Measurements from ENCODE around the gene ETNK2. TPM values are rescaled to one million over a fixed set of nuclear protein-coding genes. Genes with fewer than 3 reads are reported as not detected.
A peak's percentile ranks its signal among the peaks of the same experiment; 100 is the strongest.

ETNK2 gene
- total RNA-seq, 1 experiment from 2014 or later: 10.5 TPM

GRCh38 chr1:204147406-204148383, 4.1 kb downstream of the ETNK2 start:
- DNase-seq (ENCODE audit: low read depth): no peak

- no peak for DNase-seq (ENCODE audit: low read depth)
Measured at GRCh38 chr1:204146965-204147364, 4.9 kb downstream of the ETNK2 start.

- no peak for DNase-seq (ENCODE audit: low read depth)
Measured at GRCh38 chr1:204146309-204146708, 5.5 kb downstream of the ETNK2 start.

DNA sequence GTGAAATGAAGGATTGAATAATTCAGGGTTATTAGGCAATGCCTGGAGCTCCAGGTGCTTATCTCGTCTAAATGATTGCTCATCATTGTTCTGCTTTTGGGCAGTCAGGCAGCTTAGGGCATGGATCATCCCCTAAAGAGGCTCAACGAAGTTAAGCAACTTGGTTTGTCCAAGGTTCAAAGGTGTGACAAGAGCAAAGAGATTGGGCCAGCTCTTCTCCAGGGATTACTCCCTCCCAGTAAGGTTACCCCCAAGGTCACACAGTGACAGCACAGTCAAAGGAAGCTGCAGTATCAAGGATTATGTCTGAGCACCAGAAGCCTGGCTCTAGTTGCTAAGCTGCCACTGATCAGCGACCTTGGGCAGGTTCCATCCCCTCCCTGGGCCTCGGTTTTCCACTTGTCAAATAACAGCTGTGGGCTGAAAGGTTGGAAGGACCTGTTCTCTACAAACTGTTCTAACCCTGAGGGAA, 6.8 kb downstream of the ETNK2 start:
- no peak for DNase-seq (ENCODE audit: low read depth)

DNA sequence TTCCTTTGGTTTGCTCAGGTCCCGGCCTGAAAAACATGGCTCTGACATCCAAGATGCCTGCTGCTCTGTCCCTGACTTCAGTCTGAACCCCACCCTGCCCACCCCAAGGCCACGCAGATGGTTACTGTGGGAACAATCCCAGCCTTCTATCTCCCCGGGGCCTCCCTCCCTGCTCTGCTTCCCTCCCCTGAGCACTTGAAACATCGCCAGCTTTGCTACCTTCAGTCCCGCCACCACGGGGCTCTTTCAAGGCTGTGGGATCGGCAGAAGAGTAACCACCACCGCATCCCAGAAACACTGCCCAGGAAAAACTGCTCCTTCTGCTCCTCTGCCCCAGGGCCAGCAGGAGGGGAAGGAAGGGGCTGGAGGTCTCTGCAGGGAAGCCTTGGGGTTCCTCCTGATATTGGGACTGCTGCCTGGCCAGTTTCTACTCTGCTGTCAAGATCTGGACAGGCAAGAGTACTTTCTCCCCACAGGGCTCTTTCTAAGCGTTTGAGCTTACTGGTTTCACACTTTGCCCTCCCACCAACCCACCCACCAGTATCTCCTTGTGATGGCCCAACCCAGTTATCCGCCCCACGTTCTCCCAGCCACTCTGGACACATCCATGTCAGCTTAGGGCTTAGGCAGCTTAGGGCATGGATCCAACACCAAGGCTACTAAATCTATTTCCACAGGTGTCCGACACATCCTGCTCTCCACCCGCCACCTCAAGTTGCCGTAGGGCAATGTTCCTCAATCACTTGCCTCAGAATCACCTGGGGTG, 8.4 kb downstream of the ETNK2 start:
- DNase-seq (ENCODE audit: low read depth): no peak

- no peak for DNase-seq (ENCODE audit: low read depth)
Measured at GRCh38 chr1:204142032-204142974, 9.5 kb downstream of the ETNK2 start.

GRCh38 chr1:204141131-204141530, 10.7 kb downstream of the ETNK2 start:
- no peak for DNase-seq (ENCODE audit: low read depth)

- no peak for DNase-seq (ENCODE audit: low read depth)
Measured at GRCh38 chr1:204139952-204140351, 11.9 kb downstream of the ETNK2 start.

DNA sequence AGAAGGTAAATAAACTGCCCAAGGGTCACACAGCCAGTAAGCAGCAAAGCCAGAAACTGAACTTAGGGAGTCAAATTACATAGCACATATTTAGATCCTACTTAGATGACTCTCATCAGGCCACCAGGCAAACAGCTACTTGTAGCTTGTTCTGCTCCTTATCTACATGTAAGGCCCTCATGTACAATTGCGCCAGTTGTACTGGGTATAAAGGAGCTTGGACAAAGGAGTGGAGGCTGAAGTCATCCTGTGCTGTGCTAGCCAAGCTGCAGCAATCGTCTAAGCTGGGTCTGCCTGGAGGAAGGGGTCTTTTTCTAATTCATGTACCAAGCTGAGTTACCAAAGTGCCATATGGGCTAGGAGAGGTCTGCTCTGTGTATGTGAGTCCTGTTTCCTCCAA, 12.8 kb downstream of the ETNK2 start:
- no peak for DNase-seq (ENCODE audit: low read depth)

- DNase-seq (ENCODE audit: low read depth): no peak
Measured at GRCh38 chr1:204136814-204137213, 15.0 kb downstream of the ETNK2 start.

GRCh38 chr1:204134103-204134502, 17.7 kb downstream of the ETNK2 start:
- DNase-seq (ENCODE audit: low read depth): no peak

- no peak for DNase-seq (ENCODE audit: low read depth)
Measured at GRCh38 chr1:204132718-204133117, 19.1 kb downstream of the ETNK2 start.

DNA sequence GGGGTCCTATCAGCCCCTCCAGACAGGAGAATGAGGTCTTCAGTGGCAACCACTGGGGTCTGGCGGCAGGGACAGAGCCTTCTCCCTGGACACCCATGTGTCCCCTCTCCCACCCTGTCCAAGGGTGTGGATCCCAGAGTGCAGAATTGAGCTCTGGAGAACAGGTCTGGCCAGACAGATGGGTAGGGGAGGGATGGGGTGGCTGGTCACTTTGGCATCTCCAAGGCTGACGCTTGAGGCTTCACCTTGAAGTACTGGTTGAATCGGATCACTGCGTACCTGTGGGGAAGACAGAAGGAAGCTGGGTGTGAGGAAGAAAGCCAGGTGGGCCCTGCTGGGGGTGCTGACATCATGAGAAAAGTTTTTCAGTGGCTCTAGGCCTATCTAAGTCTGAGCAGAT, 19.9 kb downstream of the ETNK2 start:
- DNase-seq (ENCODE audit: low read depth): no peak

DNA sequence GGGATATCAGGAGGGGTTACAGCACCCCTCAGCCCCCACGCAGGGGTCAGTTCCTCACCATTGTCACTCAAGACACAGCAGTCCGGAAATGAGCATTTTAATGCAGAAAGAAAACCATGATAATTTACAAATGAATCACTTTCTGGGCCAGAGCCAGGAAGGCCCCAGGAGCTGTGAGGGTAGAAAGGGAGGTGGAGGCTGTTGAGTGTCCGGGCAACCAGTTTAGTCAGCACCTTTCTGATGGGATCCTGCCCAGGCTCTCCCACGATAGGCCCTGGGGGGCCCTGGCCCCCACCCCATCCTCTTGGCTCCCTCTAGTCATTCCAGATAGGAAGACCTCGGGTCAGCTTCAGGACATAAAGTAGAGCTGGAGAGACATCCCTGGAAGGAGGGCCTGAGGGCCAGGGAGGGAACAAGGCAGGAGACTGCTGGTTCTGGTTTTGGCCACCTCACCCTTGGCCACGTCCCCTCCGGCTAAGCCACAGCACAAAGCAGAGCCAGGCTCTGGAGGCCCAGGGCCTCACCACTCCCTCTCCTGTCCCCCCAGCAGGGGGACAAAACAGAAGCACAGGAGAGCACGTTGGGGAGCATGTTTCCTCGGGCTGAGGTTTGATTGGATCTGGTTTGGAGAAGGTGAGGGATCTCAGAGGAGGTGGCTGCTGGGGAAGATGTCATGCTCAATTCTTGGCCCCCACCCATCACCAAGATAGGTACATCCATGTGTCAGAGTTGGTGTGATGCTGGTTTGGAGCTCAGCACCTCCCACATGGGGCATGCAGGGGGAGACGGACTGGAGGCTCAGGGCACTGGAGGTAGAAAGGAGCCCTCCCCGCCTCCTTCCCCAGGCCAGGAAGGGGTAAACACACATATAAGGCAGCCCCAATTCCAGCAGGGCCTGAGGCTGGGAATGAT, 20.6 kb downstream of the ETNK2 start:
- peak; percentile 92 for DNase-seq (ENCODE audit: low read depth)

GRCh38 chr1:204130178-204130577, 21.7 kb downstream of the ETNK2 start:
- peak; percentile 21 for DNase-seq (ENCODE audit: low read depth)

DNA sequence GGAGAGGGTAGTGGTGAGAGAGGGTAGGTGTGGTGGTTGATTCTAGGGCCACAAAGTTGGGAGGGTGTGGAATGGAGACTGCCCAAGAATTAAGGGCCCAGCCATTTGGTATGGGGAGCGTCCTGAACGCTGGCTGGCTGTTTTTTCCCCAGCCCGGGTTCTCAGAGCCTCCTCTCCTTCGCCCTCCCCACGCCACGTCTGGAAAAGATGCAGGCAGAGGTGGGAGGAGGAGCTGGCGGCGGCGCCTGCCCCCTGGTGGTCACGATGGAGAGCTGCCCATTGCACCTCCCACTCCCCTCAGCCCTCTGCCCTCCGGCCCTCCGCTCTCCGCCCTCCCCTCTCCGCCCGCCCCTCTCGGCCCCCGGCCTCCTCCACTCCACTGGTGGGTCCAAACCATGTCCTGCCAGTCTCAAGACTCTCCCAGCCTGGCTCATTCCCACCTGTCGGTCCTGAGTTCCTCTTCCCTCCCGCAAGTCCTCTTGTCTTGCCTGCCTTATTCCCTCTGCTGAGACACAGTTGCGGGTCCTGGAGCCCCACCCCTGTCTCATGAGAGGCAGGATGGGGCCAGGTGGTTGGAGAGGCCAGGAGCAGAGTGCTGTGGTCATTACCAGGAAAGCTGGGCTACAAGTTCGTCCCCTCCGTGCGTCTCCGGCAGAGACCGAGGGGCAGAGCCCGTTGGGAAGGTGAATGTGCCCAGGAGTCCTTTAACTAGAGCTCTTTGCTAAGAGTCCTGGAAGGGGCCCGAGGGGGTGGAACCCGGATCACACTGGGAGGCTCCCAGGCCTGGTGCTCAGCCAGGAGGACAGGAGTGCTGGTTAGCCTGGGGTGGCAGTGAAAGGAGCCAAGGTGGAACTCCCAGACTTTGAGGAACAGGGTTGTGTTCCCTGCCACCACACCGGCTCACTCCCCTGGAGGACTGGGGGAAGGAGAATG, 22.6 kb downstream of the ETNK2 start:
- peak; percentile 76 for DNase-seq (ENCODE audit: low read depth)

GRCh38 chr1:204128464-204128963, 23.3 kb downstream of the ETNK2 start:
- DNase-seq (ENCODE audit: low read depth): no peak

- peak; percentile 82 for DNase-seq (ENCODE audit: low read depth)
Measured at GRCh38 chr1:204127597-204128242, 24.1 kb downstream of the ETNK2 start.

- DNase-seq (ENCODE audit: low read depth): no peak
Measured at GRCh38 chr1:204126956-204127355, 24.9 kb downstream of the ETNK2 start.

All from Daoy (cell line).